Endodermal cell (in vitro differentiated cells): ENCODE results near the gene SCNN1A. TPM values are rescaled to one million over a fixed set of nuclear protein-coding genes. Genes with fewer than 3 reads are reported as not detected.

Source experiments
- DNase-seq: peaks from one replicate; pipeline ENCODE4 v3.0.0-alpha.2; 2017
- H3K27ac ChIP-seq: 2 replicates; pipeline ENCODE4 v1.5.1; 2013; ENCODE audit warnings: mild to moderate bottlenecking, low read depth, low read length, moderate library complexity
- H3K27me3 ChIP-seq: 2 replicates; pipeline ENCODE4 v1.6.1; 2013; ENCODE audit warnings: mild to moderate bottlenecking, low read length, moderate library complexity; ENCODE audit not compliant: insufficient read depth, control insufficient read depth, poor library complexity, severe bottlenecking
- H3K36me3 ChIP-seq: 2 replicates; pipeline ENCODE4 v1.7.0; 2013; ENCODE audit warnings: mild to moderate bottlenecking, low read length, moderate library complexity; ENCODE audit not compliant: control insufficient read depth, insufficient read depth
- H3K4me1 ChIP-seq: one replicate; pipeline ENCODE4 v1.7.0; 2013; ENCODE audit warnings: low read length; ENCODE audit not compliant: control insufficient read depth, insufficient read depth
- H3K4me3 ChIP-seq: 2 replicates; pipeline ENCODE4 v1.5.1; 2013; ENCODE audit warnings: mild to moderate bottlenecking, low read length, moderate library complexity
- H3K9ac ChIP-seq: 2 replicates; pipeline ENCODE4 v1.6.1; 2013; ENCODE audit warnings: mild to moderate bottlenecking, low read length, moderate library complexity; ENCODE audit not compliant: poor library complexity, severe bottlenecking; ENCODE audit errors: extremely low read depth
- H3K9me3 ChIP-seq: 2 replicates; pipeline ENCODE4 v1.6.1; 2013; ENCODE audit warnings: mild to moderate bottlenecking, low read length, moderate library complexity; ENCODE audit not compliant: control insufficient read depth
- H3K27ac Mint-ChIP-seq: 2 replicates; pipeline ENCODE4 v1.8.0; 2020; ENCODE audit warnings: mixed read lengths
- H3K27me3 Mint-ChIP-seq: 2 replicates; pipeline ENCODE4 v1.8.0; 2021; ENCODE audit warnings: mild to moderate bottlenecking, mixed read lengths; ENCODE audit not compliant: insufficient read depth
- H3K36me3 Mint-ChIP-seq: 2 replicates; pipeline ENCODE4 v1.8.0; 2020; ENCODE audit warnings: low read depth, mixed read lengths
- H3K4me1 Mint-ChIP-seq: 2 replicates; pipeline ENCODE4 v1.8.0; 2020; ENCODE audit warnings: mixed read lengths
- H3K4me3 Mint-ChIP-seq: 2 replicates; pipeline ENCODE4 v1.8.0; 2020; ENCODE audit warnings: mild to moderate bottlenecking, moderate library complexity, mixed read lengths
- H3K9me3 Mint-ChIP-seq: 2 replicates; pipeline ENCODE4 v1.8.0; 2020; ENCODE audit warnings: mild to moderate bottlenecking, mixed read lengths
- WGBS, 2 experiments: methylation state at CpG; one replicate each; pipeline versions ENCODE4 v1.1.5 to v1.1.7; 2013; ENCODE audit warnings: missing lambda C conversion rate in 2 of 2, mixed read lengths in 1 of 2; ENCODE audit not compliant: insufficient coverage in 1 of 2, insufficient read length in 1 of 2; 5-methylcytosine and 5-hydroxymethylcytosine counted together
- total RNA-seq, 2 donors: library from RNA; stranded (reverse); fragmentation: NEBNext Ultra II Directional in 1 of 2; extraction: Animal tissue kit (Norgen Biotek cat#: 25700) in 1 of 2; gene quantifications; 2 replicates in 1 of 2; 3 replicates in 1 of 2; pipeline ENCODE4 v1.2.1, GENCODE V29; 2021
- TF ChIP-seq, protein P1 (sequence below): fragments of 200-600 bp; sonication (generic); conservative IDR thresholded peaks from 2 replicates; pipeline ENCODE4 v1.5.0; 2021; ENCODE audit warnings: antibody characterized with exemption, mild to moderate bottlenecking

Gene SCNN1A
- total RNA-seq, 2 donors from 2014 or later = 32.1 to 87.7 TPM

DNA sequence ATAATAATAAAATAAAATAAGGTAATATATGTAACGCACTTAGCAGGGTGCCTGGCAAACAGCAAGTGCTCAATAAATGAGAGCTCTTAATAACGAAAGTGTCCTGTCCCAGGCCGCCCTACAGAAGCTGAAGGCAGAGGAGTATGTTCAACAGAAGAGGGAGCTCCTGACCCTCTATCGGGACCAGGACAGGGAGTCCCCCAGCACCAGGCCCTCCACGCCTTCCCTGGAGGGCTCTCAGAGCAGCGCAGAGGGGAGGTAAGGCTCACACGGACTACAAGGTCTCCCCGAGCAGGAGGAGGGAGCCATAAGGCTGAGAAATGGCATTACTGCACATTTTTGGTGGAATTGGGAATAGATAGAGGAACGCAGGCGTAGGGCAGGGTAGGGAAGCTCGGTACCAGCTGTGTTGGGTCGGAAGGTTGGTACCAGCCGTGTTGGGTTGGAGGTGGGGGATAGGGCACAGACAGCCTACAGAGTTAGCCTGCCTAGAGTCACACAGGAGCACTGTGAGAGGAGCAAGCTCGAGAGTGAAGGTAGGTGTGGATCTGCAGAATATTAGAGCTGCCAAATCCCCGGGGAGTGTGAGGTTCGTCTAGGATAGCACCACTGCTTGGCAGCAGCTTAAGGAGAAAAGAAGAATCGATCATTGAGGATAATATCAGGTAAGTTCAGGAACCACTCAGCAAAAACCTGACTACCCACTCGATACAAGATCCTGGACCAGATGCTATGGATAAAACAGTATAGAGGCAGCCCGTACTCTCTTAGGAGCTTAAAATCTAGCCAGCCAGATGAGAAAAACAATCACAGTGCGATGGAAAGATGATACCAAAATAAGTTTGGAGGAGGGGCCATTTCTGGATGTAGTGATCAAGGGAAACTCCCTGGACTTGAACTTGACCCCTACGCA lies 48.8 kb downstream of the SCNN1A start:
- H3K27ac Mint-ChIP-seq = peak overlapping the region; percentile 2
- H3K36me3 Mint-ChIP-seq = peaks cover 32% of the 10 kb centered on the region
- whole genome bisulfite sequencing, 2 experiments = 74 to 78% methylated on average over 17 to 21 of the region's 21 CpGs

GRCh38 chr12:6324936-6325750 lies 50.2 kb downstream of the SCNN1A start:
- Mint-ChIP-seq H3K27me3 (no peaks in the 10 kb centered on the region), H3K4me1 (peaks cover 47% of the 10 kb centered on the region), H3K27ac (peak overlapping the region; percentile 86), H3K36me3 (peaks cover 28% of the 10 kb centered on the region), H3K4me3 (no peak overlapping the region), H3K9me3 (no peaks in the 10 kb centered on the region)
- H3K9ac ChIP-seq = no peak overlapping the region
- H3K36me3 ChIP-seq = peaks cover 3% of the 10 kb centered on the region
- H3K4me1 ChIP-seq = peaks cover 5% of the 10 kb centered on the region
- H3K4me3 ChIP-seq = no peak overlapping the region
- no peaks in the 10 kb centered on the region for H3K27me3 ChIP-seq
- DNase-seq = no peak
- H3K9me3 ChIP-seq = no peaks in the 10 kb centered on the region
- 38 to 83% methylated on average over 1 to 6 of the region's 6 CpGs for WGBS, 2 experiments
- TF ChIP-seq, protein P1, sequence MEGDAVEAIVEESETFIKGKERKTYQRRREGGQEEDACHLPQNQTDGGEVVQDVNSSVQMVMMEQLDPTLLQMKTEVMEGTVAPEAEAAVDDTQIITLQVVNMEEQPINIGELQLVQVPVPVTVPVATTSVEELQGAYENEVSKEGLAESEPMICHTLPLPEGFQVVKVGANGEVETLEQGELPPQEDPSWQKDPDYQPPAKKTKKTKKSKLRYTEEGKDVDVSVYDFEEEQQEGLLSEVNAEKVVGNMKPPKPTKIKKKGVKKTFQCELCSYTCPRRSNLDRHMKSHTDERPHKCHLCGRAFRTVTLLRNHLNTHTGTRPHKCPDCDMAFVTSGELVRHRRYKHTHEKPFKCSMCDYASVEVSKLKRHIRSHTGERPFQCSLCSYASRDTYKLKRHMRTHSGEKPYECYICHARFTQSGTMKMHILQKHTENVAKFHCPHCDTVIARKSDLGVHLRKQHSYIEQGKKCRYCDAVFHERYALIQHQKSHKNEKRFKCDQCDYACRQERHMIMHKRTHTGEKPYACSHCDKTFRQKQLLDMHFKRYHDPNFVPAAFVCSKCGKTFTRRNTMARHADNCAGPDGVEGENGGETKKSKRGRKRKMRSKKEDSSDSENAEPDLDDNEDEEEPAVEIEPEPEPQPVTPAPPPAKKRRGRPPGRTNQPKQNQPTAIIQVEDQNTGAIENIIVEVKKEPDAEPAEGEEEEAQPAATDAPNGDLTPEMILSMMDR = no peak
- H3K27ac ChIP-seq = no peak overlapping the region

More for the DNA sequence above, 48.8 kb downstream of the SCNN1A start:
- Histone ChIP-seq H3K4me3 (no peak overlapping the region), H3K9me3 (no peaks in the 10 kb centered on the region), H3K27me3 (no peaks in the 10 kb centered on the region), H3K9ac (no peak overlapping the region), H3K36me3 (peaks cover 15% of the 10 kb centered on the region), H3K4me1 (peaks cover 5% of the 10 kb centered on the region), H3K27ac (no peak overlapping the region)
- peak; percentile 93 for DNase-seq
- H3K4me1 Mint-ChIP-seq = peaks cover 47% of the 10 kb centered on the region
- no peaks in the 10 kb centered on the region for H3K9me3 Mint-ChIP-seq
- no peak overlapping the region for H3K4me3 Mint-ChIP-seq
- TF ChIP-seq, protein P1 = peak; percentile 98
- no peaks in the 10 kb centered on the region for H3K27me3 Mint-ChIP-seq

GRCh38 chr12:6323995-6324711 lies 51.2 kb downstream of the SCNN1A start:
- H3K36me3 ChIP-seq = no peaks in the 10 kb centered on the region
- H3K27me3 ChIP-seq = no peaks in the 10 kb centered on the region
- H3K9me3 ChIP-seq = no peaks in the 10 kb centered on the region
- H3K9me3 Mint-ChIP-seq = no peaks in the 10 kb centered on the region
- peak overlapping the region; percentile 91 for H3K27ac ChIP-seq
- peak overlapping the region; percentile 8 for H3K4me3 ChIP-seq
- peak overlapping the region; percentile 34 for H3K4me3 Mint-ChIP-seq
- DNase-seq = peak; percentile 75
- peaks cover 32% of the 10 kb centered on the region for H3K36me3 Mint-ChIP-seq
- no peaks in the 10 kb centered on the region for H3K27me3 Mint-ChIP-seq
- H3K27ac Mint-ChIP-seq = peak overlapping the region; percentile 86
- peaks cover 42% of the 10 kb centered on the region for H3K4me1 Mint-ChIP-seq
- peaks cover 5% of the 10 kb centered on the region for H3K4me1 ChIP-seq
- peak overlapping the region; percentile 21 for H3K9ac ChIP-seq
- TF ChIP-seq, protein P1 = no peak
- WGBS, 2 experiments = 40 to 56% methylated on average over 1 to 14 of the region's 19 CpGs
